ENCODE results near the gene KRTAP12-4. TPM values are rescaled to one million over a fixed set of nuclear protein-coding genes. Genes with fewer than 3 reads are reported as not detected.
"Not testable (repeated sequence)": the region's sequence is repeated elsewhere in the genome, so short reads cannot be mapped to it uniquely, and the experiment has no call there.

The KRTAP12-4 gene
- total RNA-seq, 1 experiment from 2014 or later: not detected

DNA sequence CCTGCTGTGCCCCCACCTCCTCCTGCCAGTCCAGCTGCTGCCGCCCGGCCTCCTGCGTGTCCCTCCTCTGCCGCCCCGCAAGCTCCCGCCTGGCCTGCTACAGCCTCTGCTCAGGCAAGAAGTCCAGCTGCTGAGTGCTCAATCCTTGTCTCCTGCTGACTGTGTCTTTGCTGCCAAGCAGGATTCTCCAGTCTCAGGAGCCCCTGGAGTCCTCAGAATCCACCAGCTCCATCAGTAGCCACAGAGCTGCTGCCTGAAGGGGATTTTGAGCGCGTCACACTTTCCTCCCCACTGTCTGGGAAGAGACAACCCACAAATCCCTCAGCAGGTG is 7.3 kb downstream of the KRTAP12-4 start:
- Histone ChIP-seq H3K4me1 (ENCODE audit: control insufficient read depth, insufficient read depth, low read length) (no peaks in the 10 kb centered on the region), H3K36me3 (ENCODE audit: control insufficient read depth, insufficient read depth, low read length) (no peaks in the 10 kb centered on the region), H3K27me3 (ENCODE audit: control insufficient read depth, insufficient read depth, low read length) (no peaks in the 10 kb centered on the region), H3K27ac (ENCODE audit: low read length) (no peak overlapping the region), H3K4me3 (ENCODE audit: low read depth in 2 of 2, low read length in 2 of 2) (no peak overlapping the region), H3K9me3 (ENCODE audit: control insufficient read depth, insufficient read depth, low read depth, low read length) (no peaks in the 10 kb centered on the region)
- CTCF ChIA-PET: no interaction called here
- TF ChIP-seq SIN3A (IDR thresholded peaks at IDR 0.05; ENCODE audit: borderline replicate concordance, insufficient read depth, low read depth, low read length): no peak
- TF ChIP-seq TCF7L2 (IDR thresholded peaks at IDR 0.05; ENCODE audit: low read depth, low read length): no peak
- TF ChIP-seq, protein P1, sequence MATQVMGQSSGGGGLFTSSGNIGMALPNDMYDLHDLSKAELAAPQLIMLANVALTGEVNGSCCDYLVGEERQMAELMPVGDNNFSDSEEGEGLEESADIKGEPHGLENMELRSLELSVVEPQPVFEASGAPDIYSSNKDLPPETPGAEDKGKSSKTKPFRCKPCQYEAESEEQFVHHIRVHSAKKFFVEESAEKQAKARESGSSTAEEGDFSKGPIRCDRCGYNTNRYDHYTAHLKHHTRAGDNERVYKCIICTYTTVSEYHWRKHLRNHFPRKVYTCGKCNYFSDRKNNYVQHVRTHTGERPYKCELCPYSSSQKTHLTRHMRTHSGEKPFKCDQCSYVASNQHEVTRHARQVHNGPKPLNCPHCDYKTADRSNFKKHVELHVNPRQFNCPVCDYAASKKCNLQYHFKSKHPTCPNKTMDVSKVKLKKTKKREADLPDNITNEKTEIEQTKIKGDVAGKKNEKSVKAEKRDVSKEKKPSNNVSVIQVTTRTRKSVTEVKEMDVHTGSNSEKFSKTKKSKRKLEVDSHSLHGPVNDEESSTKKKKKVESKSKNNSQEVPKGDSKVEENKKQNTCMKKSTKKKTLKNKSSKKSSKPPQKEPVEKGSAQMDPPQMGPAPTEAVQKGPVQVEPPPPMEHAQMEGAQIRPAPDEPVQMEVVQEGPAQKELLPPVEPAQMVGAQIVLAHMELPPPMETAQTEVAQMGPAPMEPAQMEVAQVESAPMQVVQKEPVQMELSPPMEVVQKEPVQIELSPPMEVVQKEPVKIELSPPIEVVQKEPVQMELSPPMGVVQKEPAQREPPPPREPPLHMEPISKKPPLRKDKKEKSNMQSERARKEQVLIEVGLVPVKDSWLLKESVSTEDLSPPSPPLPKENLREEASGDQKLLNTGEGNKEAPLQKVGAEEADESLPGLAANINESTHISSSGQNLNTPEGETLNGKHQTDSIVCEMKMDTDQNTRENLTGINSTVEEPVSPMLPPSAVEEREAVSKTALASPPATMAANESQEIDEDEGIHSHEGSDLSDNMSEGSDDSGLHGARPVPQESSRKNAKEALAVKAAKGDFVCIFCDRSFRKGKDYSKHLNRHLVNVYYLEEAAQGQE (IDR thresholded peaks at IDR 0.05; ENCODE audit: insufficient read depth in 1 of 2, low read depth in 2 of 2, low read length in 1 of 2): no peak
- TF ChIP-seq POLR2AphosphoS5 (IDR thresholded peaks at IDR 0.05; ENCODE audit: low read depth, low read length): no peak
- intact Hi-C loops (cut with micrococcal nuclease; ENCODE audit: unreplicated experiment): no loop called here
- in situ Hi-C loops (cut with HindIII; ENCODE audit: low pct_unique_long_range_greater_than_20kb, low sequenced_read_pairs): no loop called here
- no TSS peak for BruUV-seq (replicated peaks)
- POLR2A ChIA-PET: no interaction called here
- DNase-seq (ENCODE audit: low read depth, low spot score): no peak
- no peak for ATAC-seq

DNA sequence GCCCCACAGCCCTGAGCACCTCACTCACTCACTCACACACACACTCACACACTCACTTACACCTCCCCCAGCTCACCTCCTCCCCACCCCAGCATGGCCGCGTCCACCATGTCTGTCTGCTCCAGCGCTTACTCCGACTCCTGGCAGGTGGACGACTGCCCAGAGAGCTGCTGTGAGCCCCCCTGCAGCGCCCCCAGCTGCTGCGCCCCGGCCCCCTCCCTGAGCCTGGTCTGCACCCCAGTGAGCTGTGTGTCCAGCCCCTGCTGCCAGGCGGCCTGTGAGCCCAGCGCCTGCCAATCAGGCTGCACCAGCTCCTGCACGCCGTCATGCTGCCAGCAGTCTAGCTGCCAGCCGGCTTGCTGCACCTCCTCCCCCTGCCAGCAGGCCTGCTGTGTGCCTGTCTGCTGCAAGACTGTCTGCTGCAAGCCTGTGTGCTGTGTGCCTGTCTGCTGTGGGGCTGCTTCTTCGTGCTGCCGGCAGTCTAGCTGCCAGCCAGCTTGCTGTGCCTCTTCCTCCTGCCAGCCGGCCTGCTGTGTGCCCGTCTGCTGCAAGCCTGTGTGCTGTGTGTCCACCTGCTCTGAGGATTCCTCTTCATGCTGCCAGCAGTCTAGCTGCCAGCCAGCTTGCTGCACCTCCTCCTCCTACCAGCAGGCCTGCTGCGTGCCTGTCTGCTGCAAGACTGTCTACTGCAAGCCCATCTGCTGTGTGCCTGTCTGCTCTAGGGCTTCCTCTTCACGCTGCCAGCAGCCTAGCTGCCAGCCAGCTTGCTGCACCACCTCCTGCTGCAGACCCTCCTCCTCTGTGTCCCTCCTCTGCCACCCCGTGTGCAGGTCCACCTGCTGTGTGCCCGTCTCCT is 7.9 kb downstream of the KRTAP12-4 start, which contains the start of gene KRTAP10-11:
Gene KRTAP10-11 (plus strand): TSS at position 49 of the 856 bp plus-strand sequence. CDS start 45 bp downstream, at position 94.
- H3K27ac ChIP-seq (ENCODE audit: low read length); DNase-seq (ENCODE audit: low read depth, low spot score); H3K4me3 ChIP-seq (ENCODE audit: low read depth in 2 of 2, low read length in 2 of 2); ATAC-seq; BruUV-seq (replicated peaks); intact Hi-C loops (cut with micrococcal nuclease; ENCODE audit: unreplicated experiment); H3K36me3 ChIP-seq (ENCODE audit: control insufficient read depth, insufficient read depth, low read length); H3K9me3 ChIP-seq (ENCODE audit: control insufficient read depth, insufficient read depth, low read depth, low read length); H3K4me1 ChIP-seq (ENCODE audit: control insufficient read depth, insufficient read depth, low read length); H3K27me3 ChIP-seq (ENCODE audit: control insufficient read depth, insufficient read depth, low read length); in situ Hi-C loops (cut with HindIII; ENCODE audit: low pct_unique_long_range_greater_than_20kb, low sequenced_read_pairs); POLR2A ChIA-PET: not testable (repeated sequence)
- CTCF ChIA-PET: interaction anchor here (0.7 kb wide), 1 partner anchor 44 kb away, joined by 3 read pairs; no protein-coding TSS in a partner anchor

DNA sequence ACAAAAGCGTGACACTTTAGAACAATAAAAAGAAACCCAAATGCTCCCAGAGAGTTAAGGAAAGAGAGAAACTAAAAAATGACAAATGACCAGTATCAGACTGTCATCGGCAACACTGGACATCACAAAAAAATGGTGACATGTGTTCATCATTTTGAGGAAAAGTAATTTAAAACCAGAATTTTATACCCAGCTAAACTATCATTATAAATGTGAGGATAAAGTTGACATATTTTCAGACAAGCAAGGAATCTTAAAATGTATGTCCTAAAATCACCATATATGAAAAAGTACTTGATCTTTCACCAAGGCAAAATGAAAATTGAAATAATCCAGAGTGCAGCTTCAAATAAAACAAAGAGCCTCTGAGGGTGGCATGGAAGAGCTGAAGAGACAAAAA is 9.6 kb downstream of the KRTAP12-4 start:
- no peak for DNase-seq (ENCODE audit: low read depth, low spot score)
- TF ChIP-seq POLR2AphosphoS5 (IDR thresholded peaks at IDR 0.05; ENCODE audit: low read depth, low read length): no peak
- TF ChIP-seq, protein P1 (IDR thresholded peaks at IDR 0.05; ENCODE audit: insufficient read depth in 1 of 2, low read depth in 2 of 2, low read length in 1 of 2): no peak
- BruUV-seq (replicated peaks): no TSS peak
- Histone ChIP-seq H3K4me1 (ENCODE audit: control insufficient read depth, insufficient read depth, low read length) (no peaks in the 10 kb centered on the region), H3K27ac (ENCODE audit: low read length) (no peak overlapping the region), H3K9me3 (ENCODE audit: control insufficient read depth, insufficient read depth, low read depth, low read length) (no peaks in the 10 kb centered on the region), H3K4me3 (ENCODE audit: low read depth in 2 of 2, low read length in 2 of 2) (no peak overlapping the region), H3K27me3 (ENCODE audit: control insufficient read depth, insufficient read depth, low read length) (no peaks in the 10 kb centered on the region), H3K36me3 (ENCODE audit: control insufficient read depth, insufficient read depth, low read length) (no peaks in the 10 kb centered on the region)
- intact Hi-C loops (cut with micrococcal nuclease; ENCODE audit: unreplicated experiment) (no loop called here), in situ Hi-C loops (cut with HindIII; ENCODE audit: low pct_unique_long_range_greater_than_20kb, low sequenced_read_pairs) (no loop called here)
- no peak for ATAC-seq
- ChIA-PET CTCF (no interaction called here), POLR2A (no interaction called here)
